ENCODE data around the gene LIMS1. TPM values are rescaled to one million over a fixed set of nuclear protein-coding genes. Genes with fewer than 3 reads are reported as not detected.

Gene LIMS1
- total RNA-seq, 1 donor from 2014 or later: 19.4 TPM

GRCh38 chr2:108629417-108629816, 95.1 kb downstream of the LIMS1 start:
- Mint-ChIP-seq H3K27me3 (ENCODE audit: insufficient read depth, low read depth) (peaks cover 3% of the 10 kb centered on the region), H3K36me3 (peaks cover 3% of the 10 kb centered on the region), H3K4me1 (peaks cover 23% of the 10 kb centered on the region), H3K9me3 (no peaks in the 10 kb centered on the region), H3K4me3 (no peak overlapping the region), H3K27ac (no peak overlapping the region)
- H3K9me3 ChIP-seq (ENCODE audit: low read depth): no peaks in the 10 kb centered on the region
- no peak overlapping the region for H2AFZ ChIP-seq (replicated peaks)
- H3K27me3 ChIP-seq: no peaks in the 10 kb centered on the region
- no peak for DNase-seq (ENCODE audit: low spot score)
- H4K20me1 ChIP-seq (ENCODE audit: low read depth): peaks cover 5% of the 10 kb centered on the region
- H3K4me2 ChIP-seq: no peak overlapping the region
- H3K9ac ChIP-seq: no peak overlapping the region
- no peaks in the 10 kb centered on the region for H3F3A ChIP-seq (ENCODE audit: low read depth)
- no peak overlapping the region for H3K4me3 ChIP-seq
- peaks cover 7% of the 10 kb centered on the region for H3K4me1 ChIP-seq
- H3K36me3 ChIP-seq: no peaks in the 10 kb centered on the region
- no peak for TF ChIP-seq EZH2phosphoT487 (IDR thresholded peaks at IDR 0.05)
- no peak for TF ChIP-seq CTCF (IDR thresholded peaks at IDR 0.05)
- TF ChIP-seq EZH2 (IDR thresholded peaks at IDR 0.05): no peak
- H3K27ac ChIP-seq: no peak overlapping the region
- H3K79me2 ChIP-seq (ENCODE audit: low read depth): peaks cover 17% of the 10 kb centered on the region

GRCh38 chr2:108630567-108631405, 96.5 kb downstream of the LIMS1 start:
- H3K4me3 ChIP-seq: no peak overlapping the region
- H3K79me2 ChIP-seq (ENCODE audit: low read depth): peaks cover 17% of the 10 kb centered on the region
- Mint-ChIP-seq H3K4me3 (no peak overlapping the region), H3K27ac (no peak overlapping the region), H3K27me3 (ENCODE audit: insufficient read depth, low read depth) (peaks cover 3% of the 10 kb centered on the region), H3K9me3 (no peaks in the 10 kb centered on the region), H3K4me1 (peaks cover 23% of the 10 kb centered on the region), H3K36me3 (no peaks in the 10 kb centered on the region)
- no peaks in the 10 kb centered on the region for H3K9me3 ChIP-seq (ENCODE audit: low read depth)
- H3K4me2 ChIP-seq: no peak overlapping the region
- H3K4me1 ChIP-seq: peaks cover 8% of the 10 kb centered on the region
- no peak overlapping the region for H3K9ac ChIP-seq
- DNase-seq (ENCODE audit: low spot score): no peak
- H3K27ac ChIP-seq: no peak overlapping the region
- no peak overlapping the region for H2AFZ ChIP-seq (replicated peaks)
- H3K36me3 ChIP-seq: no peaks in the 10 kb centered on the region
- peaks cover 5% of the 10 kb centered on the region for H4K20me1 ChIP-seq (ENCODE audit: low read depth)
- TF ChIP-seq EZH2 (IDR thresholded peaks at IDR 0.05): no peak
- TF ChIP-seq EZH2phosphoT487 (IDR thresholded peaks at IDR 0.05): no peak
- no peak for TF ChIP-seq CTCF (IDR thresholded peaks at IDR 0.05)
- H3F3A ChIP-seq (ENCODE audit: low read depth): no peaks in the 10 kb centered on the region
- H3K27me3 ChIP-seq: no peaks in the 10 kb centered on the region

- no peak overlapping the region for H3K4me3 Mint-ChIP-seq
- peaks cover 38% of the 10 kb centered on the region for H3K4me1 Mint-ChIP-seq
- Histone ChIP-seq H3K9me3 (ENCODE audit: low read depth) (no peaks in the 10 kb centered on the region), H3K36me3 (no peaks in the 10 kb centered on the region), H3K4me1 (peaks cover 13% of the 10 kb centered on the region), H3K9ac (no peak overlapping the region), H3K4me3 (no peak overlapping the region), H3K27ac (no peak overlapping the region), H3K27me3 (no peaks in the 10 kb centered on the region), H4K20me1 (ENCODE audit: low read depth) (peaks cover 5% of the 10 kb centered on the region), H2AFZ (replicated peaks) (no peak overlapping the region), H3F3A (ENCODE audit: low read depth) (no peaks in the 10 kb centered on the region), H3K4me2 (no peak overlapping the region), H3K79me2 (ENCODE audit: low read depth) (peaks cover 17% of the 10 kb centered on the region)
- H3K27me3 Mint-ChIP-seq (ENCODE audit: insufficient read depth, low read depth): peaks cover 3% of the 10 kb centered on the region
- H3K27ac Mint-ChIP-seq: peak overlapping the region; percentile 17
- TF ChIP-seq EZH2 (IDR thresholded peaks at IDR 0.05) (no peak), EZH2phosphoT487 (IDR thresholded peaks at IDR 0.05) (no peak), CTCF (IDR thresholded peaks at IDR 0.05) (no peak)
- H3K9me3 Mint-ChIP-seq: no peaks in the 10 kb centered on the region
- H3K36me3 Mint-ChIP-seq: no peaks in the 10 kb centered on the region
- no peak for DNase-seq (ENCODE audit: low spot score)
Measured at GRCh38 chr2:108632332-108633160, 98.3 kb downstream of the LIMS1 start.
